Psoas muscle (tissue), 8 donors: ENCODE results near the gene PPT1. TPM values are rescaled to one million over a fixed set of nuclear protein-coding genes. Genes with fewer than 3 reads are reported as not detected.
A peak's percentile ranks its signal among the peaks of the same experiment; 100 is the strongest.

Source experiments
- ATAC-seq, 4 donors: fragments of 200-7000 bp; cut with Tn5 transposase; one replicate each; pipeline ENCODE4 v1.9.1; 2020; ENCODE audit warnings: moderate library complexity in 3 of 4, mild to moderate bottlenecking in 2 of 4
- DNase-seq, 2 donors: peaks; one replicate each; pipeline ENCODE4 v3.0.0-alpha.2; 2020
- H3K27ac ChIP-seq: fragments of 200-600 bp; one replicate; pipeline ENCODE4 v1.8.0; 2022
- H3K27me3 ChIP-seq, 3 donors: fragments of 200-600 bp in 1 of 3; one replicate each; pipeline versions ENCODE4 v1.6.1 to v1.8.0; 2013 to 2022; ENCODE audit warnings: low read length in 2 of 3, mild to moderate bottlenecking in 2 of 3, moderate library complexity in 1 of 3; ENCODE audit not compliant: insufficient read depth in 3 of 3
- H3K36me3 ChIP-seq, 2 donors: fragments of 200-600 bp in 1 of 2; one replicate each; pipeline versions ENCODE4 v1.6.1 to v1.8.0; 2013 to 2022; ENCODE audit warnings: low read depth in 1 of 2, mild to moderate bottlenecking in 1 of 2, moderate library complexity in 1 of 2; ENCODE audit not compliant: insufficient read depth in 1 of 2
- H3K4me1 ChIP-seq: fragments of 200-600 bp; one replicate; pipeline ENCODE4 v1.8.0; 2022
- H3K4me3 ChIP-seq: fragments of 200-600 bp; one replicate; pipeline ENCODE4 v1.8.0; 2022; ENCODE audit warnings: mild to moderate bottlenecking
- H3K9me3 ChIP-seq: fragments of 200-600 bp; one replicate; pipeline ENCODE4 v1.8.0; 2022
- WGBS, 3 donors: extraction: QIAGEN DNeasy Blood & Tissue Kit; methylation state at CpG; one replicate each; pipeline versions ENCODE4 v1.1.6 to v1.1.7; 2013; 5-methylcytosine and 5-hydroxymethylcytosine counted together
- intact Hi-C, 2 donors: fragments of 100-400 bp; cut with DNase I; formaldehyde crosslinking; loops; one replicate each; pipeline versions ENCODE4 v1.11.0 to v1.14.2; 2022
- polyA plus RNA-seq, 3 donors: library from polyadenylated mRNA; stranded (reverse); fragments of 200-250 nt; gene quantifications; one replicate each; pipeline ENCODE4 v1.2.3, GENCODE V29; 2013
- total RNA-seq, 4 donors: library from RNA; stranded (reverse); fragmentation: NEBNext Ultra II Directional in 2 of 4; extraction: Animal tissue kit (Norgen Biotek cat#: 25700) in 2 of 4; gene quantifications; one replicate each; pipeline versions ENCODE4 v1.2.1 to v1.2.4, GENCODE V29; 2021 to 2023
- TF ChIP-seq, protein P1 (sequence below): fragments of 200-600 bp; IDR thresholded peaks from one replicate; pipeline ENCODE4 v1.8.0; 2022; ENCODE audit warnings: antibody characterized with exemption
- donor health status: healthy with polysubstance abuse.
- donor health status: DM: no; HTN: no; CAD: no; lungs with moderate emphysema.
- donor health status: Bipolar disorder and iron deficiency.
- donor health status: healthy.
- donor health status: DM: yes; HTN: yes; CAD: no.
- donor health status: DM: no; HTN: no; CAD: no.
- donor health status: DM: no; HTN: no; CAD: no.
- donor health status: DM: yes; HTN: yes; CAD: no.

PPT1 gene
- total and polyA plus RNA-seq, 7 donors = 13.4 to 21.8 (median 17.7) TPM

DNA sequence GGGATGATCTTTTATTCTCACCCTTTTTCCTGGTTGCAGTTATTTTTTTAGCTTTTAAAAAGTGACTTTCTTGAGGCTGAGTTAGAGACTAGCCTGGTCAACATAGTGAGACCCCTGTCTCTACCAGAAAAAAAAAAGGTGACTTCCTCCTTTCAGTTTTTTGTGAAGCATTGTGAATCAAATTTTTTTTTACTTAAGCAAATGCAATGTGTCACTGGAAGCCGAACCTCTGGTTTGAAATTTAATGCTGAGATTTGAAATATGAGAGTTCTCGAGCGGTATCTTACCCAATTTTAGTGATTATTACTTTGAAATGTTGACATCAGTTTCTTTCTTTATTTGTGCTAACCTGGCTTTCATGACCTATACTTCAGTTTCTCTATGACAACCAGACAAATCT, 52.9 kb downstream of the PPT1 start:
- intact Hi-C loops = loop anchor here in 1 of 2 donors (10.0 kb wide), 1 partner anchor 211 kb away; the partner anchor contains the start of gene ZMPSTE24
- 29 to 63% (median 31%) methylated on average over 3 of the region's 3 CpGs for WGBS, 3 donors
- TF ChIP-seq, protein P1, sequence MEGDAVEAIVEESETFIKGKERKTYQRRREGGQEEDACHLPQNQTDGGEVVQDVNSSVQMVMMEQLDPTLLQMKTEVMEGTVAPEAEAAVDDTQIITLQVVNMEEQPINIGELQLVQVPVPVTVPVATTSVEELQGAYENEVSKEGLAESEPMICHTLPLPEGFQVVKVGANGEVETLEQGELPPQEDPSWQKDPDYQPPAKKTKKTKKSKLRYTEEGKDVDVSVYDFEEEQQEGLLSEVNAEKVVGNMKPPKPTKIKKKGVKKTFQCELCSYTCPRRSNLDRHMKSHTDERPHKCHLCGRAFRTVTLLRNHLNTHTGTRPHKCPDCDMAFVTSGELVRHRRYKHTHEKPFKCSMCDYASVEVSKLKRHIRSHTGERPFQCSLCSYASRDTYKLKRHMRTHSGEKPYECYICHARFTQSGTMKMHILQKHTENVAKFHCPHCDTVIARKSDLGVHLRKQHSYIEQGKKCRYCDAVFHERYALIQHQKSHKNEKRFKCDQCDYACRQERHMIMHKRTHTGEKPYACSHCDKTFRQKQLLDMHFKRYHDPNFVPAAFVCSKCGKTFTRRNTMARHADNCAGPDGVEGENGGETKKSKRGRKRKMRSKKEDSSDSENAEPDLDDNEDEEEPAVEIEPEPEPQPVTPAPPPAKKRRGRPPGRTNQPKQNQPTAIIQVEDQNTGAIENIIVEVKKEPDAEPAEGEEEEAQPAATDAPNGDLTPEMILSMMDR = no peak
- ATAC-seq (no peak), DNase-seq (no peak)
- H3K4me3 ChIP-seq = peak overlapping the region; percentile 94
- no peaks in the 10 kb centered on the region for H3K27me3 ChIP-seq
- peaks cover 0 to 8% of the 10 kb centered on the region in 2 donors for H3K36me3 ChIP-seq
- H3K9me3 ChIP-seq = no peaks in the 10 kb centered on the region
- H3K27ac ChIP-seq = no peak overlapping the region
- H3K4me1 ChIP-seq = peaks cover 38% of the 10 kb centered on the region

DNA sequence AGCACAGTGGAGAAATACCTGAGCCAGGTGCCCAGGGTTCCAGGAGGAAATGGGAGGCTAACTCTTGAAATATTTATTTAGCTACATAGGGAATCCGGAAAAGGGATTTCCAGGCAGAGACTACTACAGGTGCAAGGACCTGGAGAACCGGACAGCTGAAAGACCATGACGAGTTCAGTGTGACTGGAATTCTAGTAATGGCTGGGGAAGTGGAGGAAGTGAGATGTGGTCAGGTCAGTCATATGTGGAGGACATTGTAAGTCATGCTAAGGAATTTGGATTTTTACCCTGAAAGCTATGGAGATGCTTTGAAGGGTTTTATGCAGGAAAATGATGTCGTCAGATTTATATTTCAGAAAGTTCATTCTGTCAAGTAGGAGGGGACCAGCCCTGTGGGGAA, 54.7 kb downstream of the PPT1 start:
- intact Hi-C loops = loop anchor here in 1 of 2 donors (10.0 kb wide), 1 partner anchor 212 kb away; the partner anchor contains the start of gene ZMPSTE24
- no peak for ATAC-seq
- Histone ChIP-seq H3K4me1 (peaks cover 51% of the 10 kb centered on the region), H3K4me3 (peak overlapping the region; percentile 94), H3K9me3 (no peaks in the 10 kb centered on the region), H3K36me3 (peaks cover 0 to 8% of the 10 kb centered on the region in 2 donors), H3K27ac (no peak overlapping the region), H3K27me3 (no peaks in the 10 kb centered on the region)
- DNase-seq = no peak
- 59 to 71% (median 68%) methylated on average over 4 of the region's 4 CpGs for WGBS, 3 donors
- TF ChIP-seq, protein P1 = no peak

DNA sequence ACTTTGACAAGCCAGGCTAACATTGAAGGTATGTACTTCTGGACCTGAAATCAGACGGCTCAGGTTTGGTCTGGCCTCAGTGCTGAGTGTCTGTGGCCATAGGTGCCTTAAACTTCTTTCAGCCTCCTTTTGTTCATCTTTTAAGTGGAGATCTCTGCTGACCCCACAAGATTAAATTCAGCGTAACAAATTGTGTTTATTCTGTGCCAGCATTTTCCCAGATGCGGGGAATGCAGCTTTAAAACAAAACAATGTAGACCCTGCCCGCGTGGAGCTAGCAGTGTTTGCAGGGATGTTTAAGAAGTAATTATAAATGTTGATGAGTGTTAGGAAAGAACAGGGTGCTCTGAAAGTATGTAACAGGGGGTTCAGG, 55.6 kb downstream of the PPT1 start:
- Histone ChIP-seq H3K4me3 (peak overlapping the region; percentile 94), H3K4me1 (peaks cover 59% of the 10 kb centered on the region), H3K36me3 (peaks cover 0 to 8% of the 10 kb centered on the region in 2 donors), H3K9me3 (no peaks in the 10 kb centered on the region), H3K27ac (peak overlapping the region; percentile 100), H3K27me3 (no peaks in the 10 kb centered on the region)
- ATAC-seq (no peak), DNase-seq (no peak)
- TF ChIP-seq, protein P1 = no peak
- 8 to 13% (median 12%) methylated on average over 5 of the region's 5 CpGs for WGBS, 3 donors
- intact Hi-C loops = loop anchor here in 1 of 2 donors (10.0 kb wide), 1 partner anchor 213 kb away; the partner anchor contains the start of gene ZMPSTE24

DNA sequence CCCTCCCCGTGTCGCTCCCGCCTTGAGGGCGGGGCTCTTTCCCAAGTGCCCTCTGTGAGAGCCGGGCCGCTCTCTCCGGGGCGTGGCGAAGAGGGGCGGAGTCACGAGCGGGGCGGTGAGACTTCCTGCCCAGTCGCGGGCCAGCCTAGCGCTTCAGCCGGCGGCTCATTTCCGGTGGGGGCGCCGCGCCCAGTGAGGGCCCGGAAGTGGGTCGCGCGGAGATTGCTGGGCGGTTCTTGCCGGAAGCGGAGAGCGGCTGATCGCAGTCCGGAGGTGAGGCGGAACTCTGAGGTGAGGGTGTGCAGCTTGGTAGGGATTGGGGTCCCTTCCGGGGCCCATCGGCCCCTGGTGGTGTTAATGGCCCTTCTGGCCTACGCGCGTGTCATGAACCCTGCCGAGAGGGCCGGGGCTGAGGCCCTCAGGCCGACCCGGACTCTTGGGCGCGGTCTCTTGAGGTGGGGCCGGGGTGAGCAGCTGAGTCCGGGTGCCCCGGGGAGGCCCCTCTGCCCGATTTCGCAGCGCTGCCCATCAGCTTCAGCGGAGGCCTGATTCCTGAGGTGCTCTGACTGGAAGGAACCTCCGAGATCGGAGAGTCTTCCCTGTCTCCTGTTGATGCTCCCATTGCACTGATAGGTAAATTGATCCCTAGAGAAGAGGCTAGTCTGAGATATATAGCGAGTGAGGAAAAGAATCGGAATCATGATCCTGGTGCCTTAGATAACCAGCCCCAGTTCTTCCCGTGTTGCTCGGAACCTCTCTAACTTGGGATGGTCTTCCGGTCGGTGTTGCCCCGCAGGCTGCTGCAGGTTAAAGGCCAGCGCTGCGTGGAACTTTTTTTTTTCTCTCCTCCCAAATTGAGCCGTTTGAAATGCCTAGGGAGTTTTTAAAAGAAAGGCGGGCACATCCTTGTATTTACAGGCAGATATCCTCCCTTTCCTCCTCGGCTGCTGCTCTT, 56.3 kb downstream of the PPT1 start, which contains the start of gene CAP1:
Gene CAP1 (plus strand): TSS at position 219 of the 955 bp plus-strand sequence. CDS start 18,618 bp downstream, outside the sequence.
- intact Hi-C loops = loop anchor here in 1 of 2 donors (10.0 kb wide), 1 partner anchor 214 kb away; the partner anchor contains the start of gene ZMPSTE24

More for the DNA sequence above, 56.3 kb downstream of the PPT1 start, which contains the start of gene CAP1:
- H3K4me3 ChIP-seq = peak within 1 kb of the TSS; percentile 94
- TF ChIP-seq, protein P1 = no peak
- H3K4me1 ChIP-seq = peaks cover 59% of the 10 kb centered on the region
- no peaks in the 10 kb centered on the region for H3K9me3 ChIP-seq
- ATAC-seq (peak; percentile 90 to 94 (median 92)), DNase-seq (peak; percentile 99 to 100)
- WGBS, 3 donors = 0 to 1% (median 0%) methylated on average over 59 to 65 of the region's 65 CpGs
- peak within 1 kb of the TSS; percentile 100 for H3K27ac ChIP-seq
- no peaks in the 10 kb centered on the region for H3K27me3 ChIP-seq
- H3K36me3 ChIP-seq = peaks cover 0 to 8% of the 10 kb centered on the region in 2 donors
